ENCODE data around the gene MSLN.

The MSLN gene

DNA sequence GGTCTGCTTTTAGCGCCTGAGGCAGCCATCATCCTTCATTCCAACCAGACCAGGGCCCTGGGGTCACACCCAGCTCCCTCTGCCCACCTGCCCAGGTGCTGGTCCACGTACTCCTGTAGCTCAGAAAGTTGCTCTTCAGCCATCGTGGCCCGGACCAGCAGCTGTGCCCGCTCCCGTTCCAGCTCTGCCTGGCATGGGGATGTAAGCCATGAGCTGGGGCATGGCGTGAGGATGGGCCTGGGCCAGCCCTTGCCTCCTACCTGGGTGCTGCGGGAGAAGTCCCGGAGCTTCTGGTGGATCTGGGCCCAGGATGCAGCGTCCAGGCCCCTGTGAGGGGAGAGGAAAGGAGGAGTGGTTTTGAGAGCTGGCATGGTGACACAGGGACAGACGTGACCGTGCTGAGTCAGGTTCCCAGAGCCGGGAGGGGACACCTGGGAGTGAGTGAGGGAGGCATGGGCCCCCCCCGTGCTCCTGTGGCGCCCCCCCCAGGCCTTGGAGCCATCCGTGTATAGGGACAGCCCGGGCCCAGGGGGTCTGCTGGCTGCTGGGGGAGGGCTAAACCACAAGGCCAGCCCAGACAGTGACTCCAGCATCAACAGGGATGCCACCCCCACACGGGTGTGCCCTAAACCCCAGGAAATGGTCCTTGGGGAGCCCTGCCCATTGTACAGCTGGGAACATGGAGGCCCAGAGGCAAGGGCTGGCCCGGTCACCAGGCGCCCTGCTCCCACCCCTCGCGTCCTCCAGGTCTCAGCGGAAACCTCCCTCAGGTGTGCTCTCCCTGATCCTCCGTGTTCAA is 37.5 kb upstream of the MSLN start:
- no peak for DNase-seq (ENCODE audit: low read depth, low spot score)

GRCh38 chr16:723695-724094 is 36.8 kb upstream of the MSLN start:
- DNase-seq (ENCODE audit: low read depth, low spot score), result no peak

- DNase-seq (ENCODE audit: low read depth, low spot score), result no peak
Observed at GRCh38 chr16:724188-725040, 36.1 kb upstream of the MSLN start.

- no peak for DNase-seq (ENCODE audit: low read depth, low spot score)
Observed at GRCh38 chr16:725041-725376, 35.5 kb upstream of the MSLN start.

GRCh38 chr16:725463-726187 is 34.9 kb upstream of the MSLN start:
- no peak for DNase-seq (ENCODE audit: low read depth, low spot score)

DNA sequence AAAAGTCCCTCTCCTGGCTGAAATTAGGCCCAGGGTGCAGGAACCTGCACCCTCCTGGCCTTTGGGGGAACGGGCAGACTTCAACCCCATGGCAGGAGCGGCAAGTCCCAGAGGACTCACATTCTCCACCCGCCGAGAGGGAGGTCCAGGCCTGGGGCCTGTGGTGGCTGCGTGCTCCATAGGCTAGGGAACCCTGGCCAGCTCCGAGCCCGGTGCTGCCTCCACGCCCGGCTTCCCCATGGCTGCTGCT is 34.4 kb upstream of the MSLN start:
- DNase-seq (ENCODE audit: low read depth, low spot score), result no peak

GRCh38 chr16:726438-727290 is 33.9 kb upstream of the MSLN start, which contains the start of the genes CCDC78 and HAGHL:
CCDC78 (minus strand) TSS chr16:726443; CDS start chr16:726367, 76 bp downstream.
HAGHL (plus strand) TSS chr16:727106; CDS start chr16:727510, 404 bp downstream.
- peak; percentile 43 for DNase-seq (ENCODE audit: low read depth, low spot score)

DNA sequence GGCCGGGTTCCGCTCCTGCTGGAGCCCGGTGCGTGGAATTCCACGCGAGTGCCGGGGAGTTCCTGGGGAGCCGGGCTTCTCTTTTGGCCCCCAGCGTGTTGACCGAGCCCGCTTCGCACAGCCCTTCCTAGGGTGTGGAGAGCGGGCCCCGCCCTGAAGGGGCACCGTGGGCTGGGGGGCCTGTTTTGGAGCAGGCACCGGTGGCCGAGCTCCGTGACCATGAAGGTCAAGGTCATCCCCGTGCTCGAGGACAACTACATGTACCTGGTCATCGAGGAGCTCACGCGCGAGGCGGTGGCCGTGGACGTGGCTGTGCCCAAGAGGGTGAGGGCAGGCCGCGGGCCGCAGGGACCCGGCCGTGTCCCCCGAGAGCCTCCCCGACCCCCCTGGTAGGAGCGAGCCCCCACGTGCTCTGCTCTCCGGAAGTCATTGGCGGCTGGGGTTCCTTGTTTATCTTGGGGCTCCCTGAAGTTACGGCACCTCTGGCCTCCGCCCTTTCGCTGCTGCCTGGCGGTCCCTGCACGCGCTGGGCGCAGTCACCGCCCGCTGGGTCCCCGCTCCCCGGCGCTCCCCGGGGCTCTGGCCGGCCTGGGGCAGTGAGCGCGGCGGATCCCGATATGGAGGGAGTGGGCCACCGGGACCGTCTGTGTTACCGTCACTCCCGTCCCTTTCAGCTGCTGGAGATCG is 33.1 kb upstream of the MSLN start:
- DNase-seq (ENCODE audit: low read depth, low spot score), result no peak

- DNase-seq (ENCODE audit: low read depth, low spot score), result no peak
Observed at GRCh38 chr16:728131-728889, 32.2 kb upstream of the MSLN start.

- no peak for DNase-seq (ENCODE audit: low read depth, low spot score)
Observed at GRCh38 chr16:728890-729744, 31.4 kb upstream of the MSLN start.

DNA sequence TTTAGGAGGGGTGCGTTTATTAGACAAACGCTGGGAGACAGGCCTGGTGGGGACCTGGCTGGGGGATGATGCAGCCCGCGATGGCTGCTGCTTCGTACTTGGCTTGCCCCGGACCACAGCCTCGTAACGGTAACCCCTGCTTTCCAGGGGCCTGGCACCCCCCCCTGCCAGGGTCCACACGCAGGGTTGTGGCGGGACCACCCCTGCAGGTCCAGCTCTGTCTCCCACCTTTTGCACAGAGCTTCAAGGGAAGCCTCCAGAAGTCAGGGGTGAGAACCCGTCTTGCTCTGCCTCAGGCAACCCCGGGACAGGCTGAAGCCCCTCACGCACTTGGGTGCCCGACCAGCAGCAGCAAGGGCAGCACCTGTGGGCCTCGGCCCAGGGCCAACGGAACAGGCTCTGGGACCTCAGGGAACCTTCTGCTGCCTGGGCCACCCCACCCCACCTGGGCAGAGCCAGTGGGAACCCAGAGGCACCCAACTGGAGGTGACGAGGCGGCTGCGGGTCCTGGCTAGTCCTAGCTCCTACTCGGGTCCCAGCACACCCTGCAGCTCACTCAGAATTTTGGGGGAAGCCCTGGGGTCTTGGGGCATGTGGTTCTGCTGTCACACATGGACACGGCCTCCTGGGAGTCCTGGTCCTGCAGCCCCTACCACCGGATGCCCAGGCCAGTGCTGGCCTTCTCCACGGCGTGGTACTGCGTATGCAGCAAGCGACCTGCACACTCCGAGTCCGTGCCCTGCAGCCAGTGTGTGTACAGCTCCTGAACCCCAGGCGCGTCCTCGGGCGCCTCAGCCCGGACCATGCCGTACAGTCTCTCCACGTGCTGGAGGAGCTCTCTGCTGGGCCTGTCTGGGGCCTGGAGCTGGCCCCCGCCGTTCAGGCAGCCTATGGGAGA is 30.5 kb upstream of the MSLN start:
- DNase-seq (ENCODE audit: low read depth, low spot score), result no peak

DNA sequence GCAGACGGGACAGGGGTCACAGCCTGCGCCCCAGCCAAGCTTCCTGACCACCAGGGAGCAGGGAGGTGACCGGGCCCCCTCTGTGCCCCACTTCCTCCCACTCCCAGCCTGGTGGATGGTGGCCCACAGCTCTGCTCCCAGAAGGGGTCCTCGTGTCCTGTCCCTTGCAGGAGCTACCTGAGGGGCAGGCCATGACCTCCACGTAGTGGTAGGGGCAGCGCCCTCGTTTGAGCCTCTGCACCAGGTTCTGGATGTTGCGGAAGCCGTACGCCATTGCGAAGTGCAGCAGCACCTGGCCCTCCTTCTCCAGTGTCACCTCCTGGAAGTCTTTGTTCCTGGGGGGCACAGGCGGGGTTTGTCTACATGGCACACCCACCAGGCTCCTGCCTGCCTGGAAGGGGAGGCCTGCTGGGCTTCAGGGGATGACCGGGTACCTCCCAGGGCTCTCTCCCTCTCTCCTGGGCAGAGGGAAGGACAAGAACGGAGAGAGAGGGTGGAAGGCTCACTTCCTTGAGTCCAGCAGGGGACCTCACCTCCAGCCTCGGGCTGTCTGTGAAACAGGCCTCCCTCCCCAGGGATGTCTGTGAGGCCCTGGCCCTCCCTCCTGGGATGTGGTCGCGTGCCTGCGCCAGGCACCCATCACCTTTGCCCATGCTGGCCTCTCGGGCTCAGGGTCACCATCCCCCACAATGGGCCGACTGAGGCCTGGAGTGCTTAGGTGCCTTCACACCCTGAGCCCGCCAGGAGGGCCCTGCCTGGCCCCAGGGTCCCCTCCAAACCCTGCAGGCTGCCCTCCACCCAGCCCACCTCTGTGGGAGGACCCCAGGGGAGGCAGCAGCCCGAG is 29.6 kb upstream of the MSLN start:
- no peak for DNase-seq (ENCODE audit: low read depth, low spot score)

DNA sequence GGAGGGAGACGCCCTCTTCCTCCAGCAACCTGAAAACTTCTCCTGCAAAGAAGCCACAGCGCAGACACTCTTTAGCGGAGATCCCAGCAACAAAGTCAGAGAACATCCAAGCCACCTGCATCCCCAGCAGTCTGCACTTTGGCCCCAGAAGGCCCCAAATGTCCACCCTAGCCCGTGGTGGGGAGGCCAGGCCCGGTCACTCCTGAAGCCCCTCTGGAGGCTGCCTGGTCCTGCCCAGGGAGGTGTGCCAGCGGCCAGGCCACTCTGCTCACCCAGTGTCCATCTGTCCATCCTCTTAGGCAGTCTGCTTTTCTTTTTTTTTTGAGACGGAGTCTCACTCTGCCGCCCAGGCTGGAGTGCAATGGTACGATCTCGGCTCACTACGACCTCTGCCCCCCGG is 28.2 kb upstream of the MSLN start:
- no peak for DNase-seq (ENCODE audit: low read depth, low spot score)

- no peak for DNase-seq (ENCODE audit: low read depth, low spot score)
Observed at GRCh38 chr16:732936-733335, 27.6 kb upstream of the MSLN start.

DNA sequence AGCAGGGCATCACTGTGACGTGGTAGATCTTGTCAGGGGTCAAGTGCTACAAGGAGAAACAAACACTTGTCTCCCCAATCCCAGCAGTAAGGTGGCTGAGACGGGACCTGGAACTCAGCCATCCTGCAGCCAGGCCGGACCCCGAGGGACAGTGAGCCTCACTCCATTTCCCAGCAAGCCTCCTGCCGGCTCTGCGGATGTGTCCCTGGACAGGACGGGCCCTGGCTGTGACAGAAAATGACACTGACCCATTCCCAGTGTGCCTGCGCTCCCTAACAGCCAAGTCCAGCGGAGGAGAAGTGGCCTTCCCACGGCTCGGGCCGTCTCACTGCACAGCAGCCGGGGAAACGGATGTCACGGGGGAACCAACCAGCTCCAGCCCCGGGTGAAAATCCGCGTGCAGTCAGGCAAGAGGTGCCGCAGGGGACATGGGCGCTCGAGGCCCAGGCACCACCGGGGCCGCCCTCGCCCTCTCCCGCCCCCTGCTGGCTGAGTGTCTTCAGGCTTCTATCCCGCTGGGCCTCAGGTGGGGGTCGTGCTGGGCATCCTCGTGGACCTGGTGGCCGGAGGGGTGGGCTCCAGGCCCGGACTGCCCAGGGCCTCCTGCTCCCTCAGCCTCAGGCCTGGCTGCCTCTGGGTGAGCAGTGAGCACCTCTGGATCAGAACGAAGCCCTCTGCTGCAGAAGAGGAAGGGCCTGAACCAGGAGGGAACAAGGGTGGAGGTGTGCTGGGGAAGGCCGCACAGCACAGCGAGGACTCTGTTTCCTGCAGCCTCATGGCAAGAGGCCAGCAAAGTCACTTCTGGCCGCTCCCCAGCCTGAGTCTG is 26.9 kb upstream of the MSLN start:
- no peak for DNase-seq (ENCODE audit: low read depth, low spot score)

GRCh38 chr16:734208-734980 is 26.1 kb upstream of the MSLN start:
- no peak for DNase-seq (ENCODE audit: low read depth, low spot score)
